ENCODE measurements around the gene TRAPPC10.

The TRAPPC10 gene

GRCh38 chr21:44064852-44065403, 52.8 kb downstream of the TRAPPC10 start:
- no peak overlapping the region for H3K4me3 ChIP-seq (ENCODE audit: low read length)
- no peak for TF ChIP-seq ZNF274 (IDR thresholded peaks at IDR 0.05; ENCODE audit: low read depth, low read length)

GRCh38 chr21:44065428-44065827, 53.3 kb downstream of the TRAPPC10 start:
- no peak for TF ChIP-seq ZNF274 (IDR thresholded peaks at IDR 0.05; ENCODE audit: low read depth, low read length)
- H3K4me3 ChIP-seq (ENCODE audit: low read length), result no peak overlapping the region

- no peak for TF ChIP-seq ZNF274 (IDR thresholded peaks at IDR 0.05; ENCODE audit: low read depth, low read length)
- no peak overlapping the region for H3K4me3 ChIP-seq (ENCODE audit: low read length)
Measured at GRCh38 chr21:44066116-44066515, 54.0 kb downstream of the TRAPPC10 start.

GRCh38 chr21:44067011-44067839, 55.1 kb downstream of the TRAPPC10 start:
- H3K4me3 ChIP-seq (ENCODE audit: low read length), result no peak overlapping the region
- no peak for TF ChIP-seq ZNF274 (IDR thresholded peaks at IDR 0.05; ENCODE audit: low read depth, low read length)

- no peak overlapping the region for H3K4me3 ChIP-seq (ENCODE audit: low read length)
- TF ChIP-seq ZNF274 (IDR thresholded peaks at IDR 0.05; ENCODE audit: low read depth, low read length), result no peak
Measured at GRCh38 chr21:44070391-44070790, 58.3 kb downstream of the TRAPPC10 start.

- no peak overlapping the region for H3K4me3 ChIP-seq (ENCODE audit: low read length)
- TF ChIP-seq ZNF274 (IDR thresholded peaks at IDR 0.05; ENCODE audit: low read depth, low read length), result no peak
Measured at GRCh38 chr21:44071359-44072104, 59.4 kb downstream of the TRAPPC10 start.

GRCh38 chr21:44072111-44072510, 60.0 kb downstream of the TRAPPC10 start:
- TF ChIP-seq ZNF274 (IDR thresholded peaks at IDR 0.05; ENCODE audit: low read depth, low read length), result no peak
- no peak overlapping the region for H3K4me3 ChIP-seq (ENCODE audit: low read length)

GRCh38 chr21:44074315-44074958, 62.3 kb downstream of the TRAPPC10 start:
- no peak for TF ChIP-seq ZNF274 (IDR thresholded peaks at IDR 0.05; ENCODE audit: low read depth, low read length)
- H3K4me3 ChIP-seq (ENCODE audit: low read length), result no peak overlapping the region

GRCh38 chr21:44076316-44076715, 64.2 kb downstream of the TRAPPC10 start:
- no peak for TF ChIP-seq ZNF274 (IDR thresholded peaks at IDR 0.05; ENCODE audit: low read depth, low read length)
- no peak overlapping the region for H3K4me3 ChIP-seq (ENCODE audit: low read length)

- no peak overlapping the region for H3K4me3 ChIP-seq (ENCODE audit: low read length)
- TF ChIP-seq ZNF274 (IDR thresholded peaks at IDR 0.05; ENCODE audit: low read depth, low read length), result no peak
Measured at GRCh38 chr21:44078411-44078981, 66.4 kb downstream of the TRAPPC10 start.

- no peak for TF ChIP-seq ZNF274 (IDR thresholded peaks at IDR 0.05; ENCODE audit: low read depth, low read length)
- no peak overlapping the region for H3K4me3 ChIP-seq (ENCODE audit: low read length)
Measured at GRCh38 chr21:44079446-44079845, 67.3 kb downstream of the TRAPPC10 start.

GRCh38 chr21:44079846-44080245, 67.7 kb downstream of the TRAPPC10 start:
- TF ChIP-seq ZNF274 (IDR thresholded peaks at IDR 0.05; ENCODE audit: low read depth, low read length), result no peak
- H3K4me3 ChIP-seq (ENCODE audit: low read length), result no peak overlapping the region

GRCh38 chr21:44082648-44083440, 70.7 kb downstream of the TRAPPC10 start:
- H3K4me3 ChIP-seq (ENCODE audit: low read length), result no peak overlapping the region
- no peak for TF ChIP-seq ZNF274 (IDR thresholded peaks at IDR 0.05; ENCODE audit: low read depth, low read length)
